HepG2 (cell line): Measurements from ENCODE around the gene LRRC28. TPM values are rescaled to one million over a fixed set of nuclear protein-coding genes. Genes with fewer than 3 reads are reported as not detected.

Experiments
- ATAC-seq: fragments of 200-7000 bp; cut with Tn5 transposase; 3 replicates; pipeline ENCODE4 v1.9.1; 2020; ENCODE audit warnings: mild to moderate bottlenecking, moderate library complexity
- BruUV-seq: library from RNA; stranded (reverse); fragments of 400-500 nt; replicated peaks from 2 replicates; lab custom pipeline; 2021; lab: Mats Ljungman, UMichigan
- CTCF ChIA-PET: fragments of 300-600 bp; formaldehyde crosslinking; extraction: SDS; loops from one replicate; lab custom pipeline; 2021; ENCODE audit warnings: low total read pairs, inconsistent platforms, low intra/inter-chr PET ratio; lab: Yijun Ruan, JAX
- POLR2A ChIA-PET: fragments of 350-600 bp; sonication (Branson Sonifier 250); formaldehyde crosslinking; loops from one replicate; lab custom pipeline; 2020; ENCODE audit warnings: antibody characterized with exemption, inconsistent platforms; lab: Yijun Ruan, JAX
- DNase-seq: peaks from one replicate; pipeline ENCODE4 v3.0.0-alpha.2; 2015; ENCODE audit warnings: low spot score
- FAIRE-seq: peaks from 3 replicates; lab custom pipeline; 2011; peaks lifted over from hg19 to GRCh38; lab: Jason Lieb, UNC
- H2AFZ ChIP-seq: one replicate; pipeline ENCODE4 v1.6.1; 2011; ENCODE audit warnings: low read length, inconsistent platforms
- H3K27ac ChIP-seq: fragments of 300-600 bp; 3 replicates; pipeline ENCODE4 v1.8.0; 2011; ENCODE audit warnings: mixed run types, mild to moderate bottlenecking, mixed read lengths, low read length, inconsistent platforms; ENCODE audit not compliant: insufficient read depth; ENCODE audit errors: extremely low read length
- H3K27me3 ChIP-seq, 2 experiments: fragments of 200-600 bp in 1 of 2; 2 replicates in 1 of 2; 3 replicates in 1 of 2; pipeline versions ENCODE4 v1.6.0 to v1.8.0; 2011; ENCODE audit warnings: low read length in 2 of 2, mild to moderate bottlenecking in 2 of 2, moderate library complexity in 2 of 2, inconsistent platforms in 1 of 2; ENCODE audit not compliant: insufficient read depth in 2 of 2, control insufficient read depth in 1 of 2
- H3K36me3 ChIP-seq, 2 experiments: fragments of 200-600 bp in 1 of 2; replicated peaks in 1 of 2; 2 replicates in 1 of 2; 3 replicates in 1 of 2; pipeline versions ENCODE4 v1.5.1 to v1.8.0; 2011; ENCODE audit warnings: low read length in 2 of 2, inconsistent platforms in 1 of 2; ENCODE audit not compliant: insufficient read depth in 2 of 2, control insufficient read depth in 1 of 2
- H3K4me1 ChIP-seq: 2 replicates; pipeline ENCODE4 v1.5.1; 2012; ENCODE audit warnings: low read length, inconsistent platforms; ENCODE audit not compliant: insufficient read depth
- H3K4me2 ChIP-seq: 2 replicates; pipeline ENCODE4 v1.6.0; 2011; ENCODE audit warnings: low read depth, low read length, inconsistent platforms
- H3K4me3 ChIP-seq, 3 experiments: fragments of 200-600 bp in 1 of 3; sonication (generic), shearing (Covaris generic) in 1 of 3; replicated peaks in 1 of 3; 2 replicates each; pipeline ENCODE4 v1.5.1; 2011 to 2016; ENCODE audit warnings: low read length in 3 of 3, inconsistent platforms in 2 of 3, low read depth in 2 of 3, mild to moderate bottlenecking in 2 of 3, control low read depth in 1 of 3, mixed read lengths in 1 of 3; ENCODE audit not compliant: insufficient read depth in 1 of 3
- H3K79me2 ChIP-seq: one replicate; pipeline ENCODE4 v1.6.1; 2011; ENCODE audit warnings: low read length, inconsistent platforms; ENCODE audit not compliant: insufficient read depth
- H3K9ac ChIP-seq: 2 replicates; pipeline ENCODE4 v1.6.0; 2011; ENCODE audit warnings: mild to moderate bottlenecking, low read depth, low read length, inconsistent platforms; ENCODE audit not compliant: insufficient read depth
- H3K9me3 ChIP-seq: 2 replicates; pipeline ENCODE4 v1.5.1; 2012; ENCODE audit warnings: mild to moderate bottlenecking, low read length
- H4K20me1 ChIP-seq: 2 replicates; pipeline ENCODE4 v1.6.0; 2011; ENCODE audit warnings: inconsistent platforms, mild to moderate bottlenecking, low read length, moderate library complexity; ENCODE audit not compliant: insufficient read depth
- SKI ChIP-seq: fragments of 450-650 bp; IDR thresholded peaks from one replicate; pipeline ENCODE4 v1.6.1; 2018; ENCODE audit warnings: mild to moderate bottlenecking; ENCODE audit not compliant: partially characterized antibody
- ZNF7 ChIP-seq: IDR thresholded peaks from 2 replicates; pipeline ENCODE4 v1.6.1; 2016; ENCODE audit warnings: missing biosample characterization, missing genetic modification reagents
- in situ Hi-C: cut with HindIII; loops from 2 replicates; pipeline ENCODE4 v1.10.0; 2017; ENCODE audit warnings: low pct_unique_long_range_greater_than_20kb; ENCODE audit not compliant: extremely low pct_ligation_motif_present
- intact Hi-C: fragments of 100-400 bp; cut with micrococcal nuclease; formaldehyde crosslinking; loops from one replicate; pipeline ENCODE4 v1.10.0; 2022; ENCODE audit not compliant: unreplicated experiment
- polyA plus RNA-seq, 8 experiments: library from polyadenylated mRNA; depleted of rRNA in 3 of 8; stranded (reverse) in 7 of 8; unstranded in 1 of 8; fragments of >200 nt; fragmentation: Illumina TruSeq in 4 of 8; extraction: Trizol in 4 of 8; gene quantifications; 2 replicates each; pipeline versions ENCODE4 v1.2.1 to v1.2.3, GENCODE V29; 2011 to 2016; ENCODE audit warnings: low read depth in 4 of 8, missing spikeins in 1 of 8, mixed read lengths in 1 of 8; ENCODE audit not compliant: insufficient read depth in 1 of 8
- total RNA-seq, 5 experiments: library from RNA; depleted of rRNA; stranded (reverse); fragments of >200 nt; fragmentation: Illumina TruSeq; extraction: Trizol; gene quantifications; 2 replicates each; pipeline ENCODE4 v1.2.3, GENCODE V29; 2016; ENCODE audit warnings: low read depth in 1 of 5
- TF ChIP-seq, protein P1 (sequence below): sonication (generic); formaldehyde crosslinking; IDR thresholded peaks from 2 replicates; pipeline ENCODE4 v1.5.1; 2020; ENCODE audit warnings: mild to moderate bottlenecking, missing genetic modification reagents
- TF ChIP-seq, protein P2 (sequence below): sonication (generic); formaldehyde crosslinking; IDR thresholded peaks from 2 replicates; pipeline ENCODE4 v1.5.1; 2020; ENCODE audit warnings: missing genetic modification reagents, mild to moderate bottlenecking, borderline replicate concordance

LRRC28 gene
- total and polyA plus RNA-seq, 2 of the 13 experiments (the other 11 are each of a cell fraction or from before 2014, with no cell fraction given) = 17.5 to 21.3 TPM

DNA sequence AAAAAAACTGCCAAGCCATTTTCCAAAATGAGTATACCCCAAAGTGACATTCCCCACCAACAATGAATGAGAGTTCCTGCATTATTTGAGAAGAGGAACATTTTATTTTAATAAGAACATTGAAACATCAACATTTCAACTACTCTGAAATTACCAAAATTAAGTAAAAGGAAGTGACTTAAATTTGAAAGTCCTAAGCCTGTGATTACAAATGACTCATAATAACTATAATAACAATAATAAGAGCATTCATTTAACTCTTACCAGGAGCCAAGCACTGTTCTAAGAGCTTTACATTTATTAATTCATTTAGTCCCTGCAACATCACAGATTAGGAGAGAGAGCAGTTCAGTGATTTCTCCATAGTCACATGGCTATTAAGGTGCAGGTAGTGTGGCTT, 32.4 kb downstream of the LRRC28 start (continued):
- TF ChIP-seq, protein P1, sequence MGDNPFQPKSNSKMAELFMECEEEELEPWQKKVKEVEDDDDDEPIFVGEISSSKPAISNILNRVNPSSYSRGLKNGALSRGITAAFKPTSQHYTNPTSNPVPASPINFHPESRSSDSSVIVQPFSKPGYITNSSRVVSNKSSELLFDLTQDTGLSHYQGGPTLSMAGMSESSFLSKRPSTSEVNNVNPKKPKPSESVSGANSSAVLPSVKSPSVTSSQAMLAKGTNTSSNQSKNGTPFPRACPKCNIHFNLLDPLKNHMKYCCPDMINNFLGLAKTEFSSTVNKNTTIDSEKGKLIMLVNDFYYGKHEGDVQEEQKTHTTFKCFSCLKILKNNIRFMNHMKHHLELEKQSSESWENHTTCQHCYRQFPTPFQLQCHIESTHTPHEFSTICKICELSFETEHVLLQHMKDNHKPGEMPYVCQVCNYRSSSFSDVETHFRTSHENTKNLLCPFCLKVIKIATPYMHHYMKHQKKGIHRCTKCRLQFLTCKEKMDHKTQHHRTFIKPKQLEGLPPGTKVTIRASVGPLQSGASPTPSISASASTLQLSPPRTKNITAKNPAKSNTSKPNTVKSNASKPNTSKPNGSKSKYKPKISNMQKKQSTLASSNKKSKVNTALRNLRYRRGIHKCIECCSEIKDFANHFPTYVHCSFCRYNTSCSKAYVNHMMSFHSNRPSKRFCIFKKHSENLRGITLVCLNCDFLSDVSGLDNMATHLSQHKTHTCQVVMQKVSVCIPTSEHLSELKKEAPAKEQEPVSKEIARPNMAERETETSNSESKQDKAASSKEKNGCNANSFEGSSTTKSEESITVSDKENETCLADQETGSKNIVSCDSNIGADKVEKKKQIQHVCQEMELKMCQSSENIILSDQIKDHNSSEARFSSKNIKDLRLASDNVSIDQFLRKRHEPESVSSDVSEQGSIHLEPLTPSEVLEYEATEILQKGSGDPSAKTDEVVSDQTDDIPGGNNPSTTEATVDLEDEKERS (CRISPR knock-in tag) = no peak
- no peak for TF ChIP-seq SKI

DNA sequence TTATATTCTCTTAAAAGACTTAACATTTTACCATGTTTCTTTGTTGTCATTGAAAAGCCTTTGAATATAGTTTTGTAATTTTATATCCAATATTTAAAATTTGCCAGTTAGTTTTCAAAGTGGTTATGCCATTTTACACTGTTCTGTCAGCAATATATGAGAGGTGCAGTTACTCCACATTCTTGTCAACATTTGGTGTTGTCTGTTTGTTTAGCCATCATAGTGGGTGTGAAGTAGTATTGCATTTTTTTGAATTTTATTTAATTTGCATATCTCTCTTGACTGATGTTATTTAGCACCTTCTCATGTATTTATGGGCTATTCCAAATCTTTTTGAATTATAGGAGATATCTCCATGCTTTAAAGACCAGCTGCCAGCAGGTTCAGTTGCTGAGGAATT, 40.4 kb downstream of the LRRC28 start:
- H3K9ac ChIP-seq = no peak overlapping the region
- no peaks in the 10 kb centered on the region for H3K79me2 ChIP-seq
- H3K27ac ChIP-seq = no peak overlapping the region
- ChIA-PET POLR2A (no interaction called here), CTCF (no interaction called here)
- ATAC-seq (no peak), DNase-seq (no peak), FAIRE-seq (no peak)
- H3K4me2 ChIP-seq = no peak overlapping the region
- peaks cover 0 to 3% of the 10 kb centered on the region in 2 experiments; a peak in 2 of 5 replicates for H3K36me3 ChIP-seq
- no peak overlapping the region for H2AFZ ChIP-seq
- H3K9me3 ChIP-seq = no peaks in the 10 kb centered on the region
- intact Hi-C loops (no loop called here), in situ Hi-C loops (no loop called here)
- TF ChIP-seq ZNF7 (CRISPR knock-in tag) = peak; percentile 89
- TF ChIP-seq, protein P2, sequence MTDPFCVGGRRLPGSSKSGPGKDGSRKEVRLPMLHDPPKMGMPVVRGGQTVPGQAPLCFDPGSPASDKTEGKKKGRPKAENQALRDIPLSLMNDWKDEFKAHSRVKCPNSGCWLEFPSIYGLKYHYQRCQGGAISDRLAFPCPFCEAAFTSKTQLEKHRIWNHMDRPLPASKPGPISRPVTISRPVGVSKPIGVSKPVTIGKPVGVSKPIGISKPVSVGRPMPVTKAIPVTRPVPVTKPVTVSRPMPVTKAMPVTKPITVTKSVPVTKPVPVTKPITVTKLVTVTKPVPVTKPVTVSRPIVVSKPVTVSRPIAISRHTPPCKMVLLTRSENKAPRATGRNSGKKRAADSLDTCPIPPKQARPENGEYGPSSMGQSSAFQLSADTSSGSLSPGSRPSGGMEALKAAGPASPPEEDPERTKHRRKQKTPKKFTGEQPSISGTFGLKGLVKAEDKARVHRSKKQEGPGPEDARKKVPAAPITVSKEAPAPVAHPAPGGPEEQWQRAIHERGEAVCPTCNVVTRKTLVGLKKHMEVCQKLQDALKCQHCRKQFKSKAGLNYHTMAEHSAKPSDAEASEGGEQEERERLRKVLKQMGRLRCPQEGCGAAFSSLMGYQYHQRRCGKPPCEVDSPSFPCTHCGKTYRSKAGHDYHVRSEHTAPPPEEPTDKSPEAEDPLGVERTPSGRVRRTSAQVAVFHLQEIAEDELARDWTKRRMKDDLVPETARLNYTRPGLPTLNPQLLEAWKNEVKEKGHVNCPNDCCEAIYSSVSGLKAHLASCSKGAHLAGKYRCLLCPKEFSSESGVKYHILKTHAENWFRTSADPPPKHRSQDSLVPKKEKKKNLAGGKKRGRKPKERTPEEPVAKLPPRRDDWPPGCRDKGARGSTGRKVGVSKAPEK = no peak
- H3K27me3 ChIP-seq = no peaks in the 10 kb centered on the region
- BruUV-seq = no TSS peak
- no peak overlapping the region for H3K4me3 ChIP-seq
- H3K4me1 ChIP-seq = peaks cover 19% of the 10 kb centered on the region
- no peaks in the 10 kb centered on the region for H4K20me1 ChIP-seq
